HG02759 (cell line): Measurements from ENCODE around the gene CELF2.

Experiments used
- ATAC-seq: cut with Tn5 transposase; IDR thresholded peaks from one replicate; pipeline ENCODE4 v1.9.1; 2021; ENCODE audit warnings: mild to moderate bottlenecking, moderate library complexity; ENCODE audit not compliant: unreplicated experiment

CELF2 gene

DNA sequence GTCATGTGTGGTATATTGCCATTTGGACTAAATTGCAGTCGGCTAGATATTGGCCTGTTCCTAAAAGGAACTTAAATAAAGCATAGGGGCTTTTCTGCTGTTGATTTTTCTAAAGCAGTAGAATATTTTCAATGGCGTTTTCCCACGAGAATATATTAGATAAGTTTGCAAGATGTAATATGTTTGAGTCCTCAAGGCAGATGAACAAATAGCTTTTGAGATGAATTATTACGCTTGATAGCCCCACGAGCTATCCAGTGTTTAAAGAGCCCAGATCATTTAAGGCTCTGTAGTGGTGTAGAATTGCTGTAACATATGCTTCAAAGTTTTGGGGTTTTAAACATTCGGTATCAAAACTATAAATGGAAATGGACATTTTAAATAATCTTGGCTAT lies 2.9 kb downstream of the CELF2 start:
- ATAC-seq, result no peak

GRCh38 chr10:11022213-11022612 lies 4.5 kb downstream of the CELF2 start:
- ATAC-seq, result no peak

DNA sequence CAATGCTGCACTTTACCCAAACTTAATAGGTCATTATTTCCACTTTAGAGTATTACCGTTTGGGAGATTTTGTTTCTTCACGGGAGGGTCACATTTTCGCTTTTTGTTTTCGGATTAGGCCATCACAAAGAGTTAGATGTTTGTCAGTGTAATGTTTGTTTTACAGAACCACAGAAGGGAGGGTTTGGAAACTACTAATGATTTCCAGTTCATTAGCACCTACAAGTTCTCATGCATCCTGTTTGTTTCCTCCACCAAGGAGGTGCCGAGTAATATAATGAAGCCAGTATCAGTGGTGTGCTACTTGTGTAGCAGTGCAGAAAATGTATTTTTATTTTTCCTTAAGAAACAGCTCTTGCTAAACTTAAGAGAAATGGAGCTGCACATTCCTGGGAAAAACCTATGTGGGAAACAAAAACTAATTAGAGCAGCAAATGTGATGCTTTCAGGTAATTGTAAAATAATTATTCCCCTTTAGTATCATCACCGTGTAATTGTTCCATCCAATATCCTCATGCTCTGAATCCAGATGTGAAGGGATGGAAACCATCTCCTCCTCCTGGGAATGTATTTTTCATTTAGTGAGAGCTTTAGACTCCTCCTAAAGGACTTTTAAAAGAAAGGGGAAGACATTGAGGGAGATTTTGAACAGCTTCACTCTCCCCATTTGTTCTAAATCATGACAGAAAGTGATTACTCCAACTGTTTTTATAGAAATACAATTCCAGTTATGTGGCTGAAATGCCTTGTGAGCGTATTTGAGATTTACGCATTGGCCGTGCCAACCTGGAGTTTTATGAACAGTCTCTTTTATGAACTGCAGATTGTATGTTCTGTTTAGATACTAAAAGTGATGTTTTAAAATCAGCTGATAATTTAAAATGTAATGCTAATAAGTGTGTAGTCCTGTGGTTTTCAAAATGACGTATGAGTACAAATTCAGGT lies 5.6 kb downstream of the CELF2 start:
- no peak for ATAC-seq

DNA sequence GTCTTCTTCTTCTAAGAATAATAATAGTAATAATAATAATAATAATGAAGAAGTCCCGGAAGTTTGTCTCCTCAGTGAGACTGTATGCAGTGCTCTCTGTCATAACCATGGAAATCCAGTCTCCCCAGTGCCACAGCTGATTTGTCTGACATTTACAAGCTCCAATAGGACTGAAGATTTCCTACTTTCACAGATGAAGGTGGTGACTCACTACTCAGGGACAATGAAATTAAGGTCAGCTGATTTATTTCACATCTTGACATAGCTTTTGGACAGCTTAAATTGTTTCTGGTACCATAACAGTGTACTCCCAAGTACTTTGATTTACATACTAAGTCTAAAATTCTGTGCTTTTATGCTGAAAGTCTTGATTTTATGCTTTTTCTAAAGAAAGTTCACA lies 6.9 kb downstream of the CELF2 start:
- no peak for ATAC-seq

GRCh38 chr10:11025978-11026377 lies 8.3 kb downstream of the CELF2 start:
- ATAC-seq, result no peak

GRCh38 chr10:11026773-11027172 lies 9.1 kb downstream of the CELF2 start:
- no peak for ATAC-seq

DNA sequence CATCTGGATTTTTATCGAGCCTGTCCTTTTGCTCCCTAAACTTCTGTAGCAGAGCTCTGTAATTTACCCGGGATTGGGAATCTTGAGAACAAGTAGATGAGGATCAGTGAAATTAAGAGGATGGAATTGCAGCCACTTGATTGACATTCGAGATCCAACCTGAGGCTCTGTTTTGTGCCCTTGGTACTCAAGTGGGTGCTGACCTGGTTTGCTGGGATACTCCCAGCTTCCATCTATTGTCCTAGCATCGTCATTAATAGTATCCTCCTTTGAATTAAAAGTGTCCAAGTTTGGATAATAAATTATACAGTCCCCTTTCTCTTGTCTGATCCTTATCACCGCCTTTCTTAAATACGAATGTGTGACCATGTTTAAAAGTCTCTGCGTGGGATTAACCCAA lies 17.1 kb downstream of the CELF2 start:
- no peak for ATAC-seq

DNA sequence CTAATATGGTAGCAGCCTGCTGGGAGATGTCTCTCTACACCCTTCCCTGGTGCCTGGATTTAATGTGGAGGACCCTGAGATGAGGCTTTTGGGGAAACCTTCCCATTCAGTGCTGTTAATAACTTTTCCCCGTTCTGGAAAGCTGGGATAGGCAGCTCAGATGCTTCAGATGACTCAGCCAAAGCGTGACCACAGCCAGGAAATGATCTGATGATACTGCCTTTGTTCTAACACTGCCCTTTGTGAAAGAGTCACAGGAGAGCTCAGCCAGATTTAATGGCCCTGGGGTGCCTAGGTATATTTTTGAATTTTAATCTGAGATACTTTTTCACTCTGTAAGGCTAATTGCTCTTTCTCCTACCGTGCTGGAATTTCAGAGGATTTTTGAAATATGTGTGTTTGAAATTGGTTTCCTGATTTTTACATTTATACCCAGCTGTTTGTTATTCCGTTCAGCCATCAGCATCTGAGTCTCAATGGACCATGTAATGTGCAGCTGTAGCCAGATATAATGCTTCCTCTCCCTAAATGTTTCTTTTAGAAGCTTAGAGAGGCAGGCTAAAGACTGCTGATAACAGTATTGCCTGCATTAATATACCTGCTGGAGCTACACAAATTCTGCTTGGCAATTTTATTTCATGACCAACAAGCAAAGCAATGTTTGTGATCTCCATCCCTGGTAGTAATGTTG lies 17.8 kb downstream of the CELF2 start:
- no peak for ATAC-seq

- ATAC-seq, result no peak
Measured at GRCh38 chr10:11036424-11037011, 18.8 kb downstream of the CELF2 start.

GRCh38 chr10:11037991-11038390 lies 20.3 kb downstream of the CELF2 start:
- no peak for ATAC-seq

DNA sequence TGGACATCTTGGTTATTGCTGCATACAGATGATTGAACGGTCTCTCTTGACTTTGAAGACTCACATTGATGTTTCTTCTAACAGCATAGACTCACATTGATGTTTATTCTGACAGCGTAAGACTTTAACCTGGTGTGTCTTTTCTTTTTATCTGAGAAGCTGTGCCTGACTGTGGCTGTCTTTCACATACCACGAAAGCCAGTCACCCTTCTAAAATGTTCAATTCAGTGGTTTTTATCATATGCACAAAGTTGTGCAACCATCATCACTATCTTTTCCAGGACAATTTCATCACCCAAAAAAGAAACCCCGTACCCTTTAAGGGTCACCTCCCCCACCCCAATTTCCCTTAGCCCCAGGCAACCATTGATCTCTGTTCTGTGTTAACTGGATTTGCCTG lies 24.7 kb downstream of the CELF2 start:
- no peak for ATAC-seq

- no peak for ATAC-seq
Measured at GRCh38 chr10:11043039-11043438, 25.4 kb downstream of the CELF2 start.

- ATAC-seq, result no peak
Measured at GRCh38 chr10:11043446-11044127, 25.9 kb downstream of the CELF2 start.

DNA sequence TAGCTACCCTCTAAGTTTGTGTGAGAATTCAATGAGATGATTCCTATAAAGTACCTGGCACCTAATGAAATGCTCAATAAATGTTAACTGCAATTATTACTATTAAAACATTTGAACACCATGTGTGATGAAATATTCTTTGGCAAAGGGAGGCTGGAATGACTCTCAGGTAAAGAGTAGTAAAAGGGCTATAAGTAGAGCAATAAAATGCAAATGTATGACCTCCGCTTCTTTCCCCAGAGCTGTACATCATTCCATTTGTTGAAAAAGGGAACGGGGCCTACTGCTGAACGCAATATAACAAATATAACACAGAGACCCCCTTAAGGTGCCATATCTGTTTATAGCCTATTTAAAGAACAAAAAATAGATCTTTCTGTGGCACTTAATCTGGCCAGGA lies 27.8 kb downstream of the CELF2 start:
- ATAC-seq, result no peak

DNA sequence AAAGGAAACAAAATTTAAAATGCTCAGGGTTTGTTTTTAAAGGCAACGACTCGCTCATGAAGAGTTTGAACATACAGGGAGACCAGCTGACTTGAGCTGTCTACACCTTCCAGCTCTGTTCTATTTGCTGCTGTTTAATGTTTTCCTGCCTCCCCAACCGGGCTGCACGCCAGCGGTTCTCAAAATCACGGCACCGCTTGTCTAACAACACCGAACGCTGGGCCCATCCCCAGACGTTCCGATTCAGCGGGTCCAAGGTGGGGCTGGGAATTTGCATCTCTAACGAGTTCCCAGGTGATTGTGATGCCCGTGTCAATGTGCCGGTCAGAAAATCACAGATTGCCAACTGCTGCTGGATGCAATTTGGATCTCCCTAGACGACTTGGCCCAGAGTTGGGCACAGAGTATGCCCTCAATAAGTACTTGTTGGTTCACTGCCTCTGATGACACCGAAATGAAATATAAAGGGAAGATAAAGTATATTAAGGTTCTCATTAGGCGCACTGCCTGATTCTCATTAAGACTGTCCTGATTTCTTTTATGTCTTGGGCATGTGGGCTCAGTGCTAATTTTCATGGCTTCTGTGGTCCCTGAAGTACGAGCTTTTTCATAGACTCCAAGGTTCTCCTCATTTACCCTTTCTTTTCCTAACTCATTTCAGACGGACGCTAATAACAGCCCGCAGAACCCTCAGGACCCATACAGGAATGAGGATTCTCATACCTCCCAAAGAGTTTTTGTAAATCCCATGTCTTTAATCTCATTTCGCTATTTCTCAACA lies 28.5 kb downstream of the CELF2 start:
- no peak for ATAC-seq

DNA sequence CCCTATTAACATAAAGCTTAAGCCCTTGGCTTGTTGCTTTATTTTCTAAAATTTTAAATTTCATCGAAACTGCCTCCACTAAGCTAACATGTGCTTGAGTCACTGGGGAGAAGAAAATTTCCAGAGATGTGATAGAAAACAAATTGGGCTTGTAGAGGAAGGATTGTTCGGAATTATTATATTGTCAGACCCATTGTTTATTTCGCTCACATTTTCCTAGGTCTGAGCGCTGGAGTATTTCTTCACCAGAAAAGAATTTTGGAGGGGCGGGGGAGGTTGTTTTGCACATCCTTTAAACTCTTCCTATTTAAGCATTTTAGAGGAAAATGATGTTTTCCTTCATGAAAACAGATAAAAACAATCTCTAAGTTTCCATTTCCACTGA lies 29.1 kb downstream of the CELF2 start:
- no peak for ATAC-seq

- no peak for ATAC-seq
Measured at GRCh38 chr10:11048707-11049278, 31.1 kb downstream of the CELF2 start.

GRCh38 chr10:11049806-11050205 lies 32.1 kb downstream of the CELF2 start:
- ATAC-seq, result no peak

DNA sequence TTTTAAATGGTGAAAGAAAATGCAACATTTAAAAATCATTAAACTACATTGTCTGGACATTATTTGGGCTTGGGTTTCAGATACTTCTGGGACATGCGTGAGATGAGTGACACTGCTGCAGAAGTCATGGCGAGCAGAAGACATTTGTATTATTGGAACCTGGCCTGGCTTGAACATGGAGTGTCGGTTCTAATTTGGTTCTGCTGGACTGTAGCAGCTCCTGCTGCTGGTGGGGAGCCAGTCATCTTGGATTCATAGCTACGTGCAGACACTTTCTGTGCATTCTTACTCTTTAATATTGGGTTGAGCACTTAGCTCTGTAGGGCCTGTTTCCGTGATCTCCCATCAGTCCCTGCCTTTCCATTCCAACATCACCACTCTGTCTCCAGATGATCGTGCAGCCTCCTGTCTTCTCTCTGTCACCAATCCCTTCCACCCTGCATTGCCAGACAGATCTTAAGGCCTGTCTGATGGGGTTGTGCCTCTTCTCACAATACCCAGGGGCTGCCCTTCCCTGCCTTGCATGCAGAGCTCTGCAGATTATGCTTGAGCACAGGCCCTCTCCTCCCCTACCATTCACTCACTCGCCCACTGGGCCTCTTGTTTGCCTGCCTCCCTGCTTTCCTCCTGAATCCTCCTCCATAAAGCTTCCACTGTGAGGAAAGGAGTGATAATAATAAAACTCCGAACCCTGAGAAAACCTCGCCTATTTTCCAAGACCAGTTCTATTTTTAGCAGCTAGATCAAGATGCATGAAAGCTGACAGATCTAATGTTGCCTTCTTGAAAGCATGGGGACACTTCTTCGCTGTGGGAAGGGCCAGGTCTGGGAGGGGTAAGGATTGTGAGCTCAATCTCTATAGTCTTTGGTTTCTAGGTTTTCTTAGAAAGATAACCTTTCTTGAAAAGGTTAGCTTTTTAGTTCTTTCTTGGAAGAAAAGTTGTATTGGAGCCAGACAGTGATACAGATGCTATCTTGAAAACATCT lies 32.9 kb downstream of the CELF2 start:
- ATAC-seq, result no peak
